Large intestine (tissue), 3 donors: ENCODE measurements around the gene ZNF407. TPM values are rescaled to one million over a fixed set of nuclear protein-coding genes. Genes with fewer than 3 reads are reported as not detected.

Experiments used
- DNase-seq, 2 donors: peaks; one replicate each; pipeline versions ENCODE4 v3.0.0 to v3.0.0-alpha.2; 2013
- H3K27ac ChIP-seq: one replicate; pipeline ENCODE4 v1.5.1; 2013; ENCODE audit warnings: low read length
- H3K27me3 ChIP-seq: 2 replicates; pipeline ENCODE4 v1.6.1; 2013; ENCODE audit warnings: low read length; ENCODE audit not compliant: control insufficient read depth, insufficient read depth
- H3K36me3 ChIP-seq: 2 replicates; pipeline ENCODE4 v1.6.1; 2013; ENCODE audit warnings: low read length; ENCODE audit not compliant: control insufficient read depth, insufficient read depth
- H3K4me1 ChIP-seq: one replicate; pipeline ENCODE4 v1.6.1; 2013; ENCODE audit warnings: low read length; ENCODE audit not compliant: control insufficient read depth, insufficient read depth
- H3K4me3 ChIP-seq: one replicate; pipeline ENCODE4 v1.5.1; 2013; ENCODE audit warnings: low read length
- H3K9me3 ChIP-seq: one replicate; pipeline ENCODE4 v1.6.1; 2013; ENCODE audit warnings: mild to moderate bottlenecking, low read depth, low read length, moderate library complexity; ENCODE audit not compliant: control insufficient read depth
- WGBS: methylation state at CpG from one replicate; pipeline ENCODE4 v1.1.5; 2013; ENCODE audit warnings: low lambda C conversion rate; ENCODE audit not compliant: insufficient coverage; 5-methylcytosine and 5-hydroxymethylcytosine counted together
- polyA plus RNA-seq: library from polyadenylated mRNA; unstranded; fragments of 120-200 nt; gene quantifications from one replicate; pipeline ENCODE4 v1.2.1, GENCODE V29; 2013

ZNF407 gene
- polyA plus RNA-seq, 1 donor = 6.6 TPM

DNA sequence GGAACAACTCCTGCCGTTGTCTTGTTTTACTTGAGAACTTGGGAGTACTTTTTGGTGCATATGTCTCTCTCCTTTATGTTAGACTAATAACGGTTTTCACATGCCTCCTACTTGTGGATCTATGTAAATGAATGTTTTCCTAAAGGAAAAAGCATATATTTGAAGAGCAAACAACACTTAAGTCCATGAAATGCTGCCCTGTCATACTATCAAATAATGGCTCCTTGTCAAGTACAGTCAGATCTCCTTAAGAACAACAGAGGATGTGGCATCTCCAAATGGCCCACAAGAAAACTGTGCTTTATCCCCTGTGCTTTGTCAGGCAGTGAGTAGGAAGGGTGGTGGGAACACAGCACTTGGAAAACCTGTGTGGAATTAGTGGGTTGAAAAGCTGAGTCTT lies 413.0 kb downstream of the ZNF407 start:
- WGBS = 60% methylated on average over 2 of the region's 2 CpGs
- Histone ChIP-seq H3K4me1 (no peaks in the 10 kb centered on the region), H3K9me3 (no peaks in the 10 kb centered on the region), H3K36me3 (no peaks in the 10 kb centered on the region), H3K27me3 (no peaks in the 10 kb centered on the region), H3K27ac (no peak overlapping the region), H3K4me3 (no peak overlapping the region)
- no peak for DNase-seq

DNA sequence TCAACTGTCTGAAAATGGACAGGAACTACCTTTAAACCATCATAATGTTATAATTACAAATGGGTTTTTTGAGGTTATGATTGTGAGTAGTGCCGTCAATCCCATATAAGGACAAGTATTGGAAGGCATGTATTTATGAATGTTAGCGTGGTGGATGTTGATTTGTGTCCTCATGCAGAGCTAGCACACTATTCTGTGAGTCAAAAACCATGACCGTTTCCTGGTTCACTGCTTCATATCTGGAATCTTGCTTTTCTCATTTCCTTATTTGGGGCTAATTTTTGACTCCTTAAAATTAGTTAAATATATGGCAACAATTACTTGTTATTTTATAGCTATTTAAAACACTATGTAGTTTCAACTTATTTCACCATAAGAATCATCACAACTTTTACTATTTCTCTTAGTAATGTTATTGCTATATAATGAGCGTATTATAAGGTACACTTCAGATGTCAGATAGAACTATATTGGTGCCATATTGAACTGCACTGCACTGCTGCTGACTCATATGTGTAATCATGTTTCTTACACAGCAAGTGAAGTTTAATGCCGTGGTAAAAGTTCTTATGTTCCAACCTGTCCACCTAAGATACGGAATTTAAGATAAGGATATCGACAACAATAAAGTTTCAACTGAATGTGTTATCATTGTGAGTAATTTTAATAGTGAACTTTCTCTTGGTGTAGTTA lies 418.5 kb downstream of the ZNF407 start:
- no peak for DNase-seq
- no peaks in the 10 kb centered on the region for H3K36me3 ChIP-seq
- H3K4me3 ChIP-seq = no peak overlapping the region
- H3K27me3 ChIP-seq = no peaks in the 10 kb centered on the region
- H3K9me3 ChIP-seq = no peaks in the 10 kb centered on the region
- H3K27ac ChIP-seq = no peak overlapping the region
- H3K4me1 ChIP-seq = no peaks in the 10 kb centered on the region
- WGBS = 92% methylated on average over 2 of the region's 7 CpGs

DNA sequence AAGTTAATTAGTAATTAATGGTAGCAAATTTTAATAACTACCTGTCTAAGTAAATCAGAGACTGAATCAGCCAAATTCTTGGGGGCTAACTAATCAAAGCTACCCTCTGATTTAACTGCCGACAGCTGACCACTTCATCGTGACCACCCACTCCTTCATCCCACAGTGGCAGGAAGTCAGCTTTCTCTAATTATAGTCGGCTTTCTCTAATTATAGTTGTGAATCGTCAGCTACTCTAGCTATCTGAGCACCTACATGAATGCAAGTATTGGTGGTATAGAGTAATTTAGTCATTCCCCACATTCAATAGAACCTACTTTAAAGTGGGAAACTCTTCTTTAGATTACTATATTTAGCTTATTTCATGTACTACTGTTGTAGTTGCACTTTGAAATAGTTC lies 425.8 kb downstream of the ZNF407 start:
- Histone ChIP-seq H3K4me1 (no peaks in the 10 kb centered on the region), H3K27ac (no peak overlapping the region), H3K27me3 (no peaks in the 10 kb centered on the region), H3K4me3 (no peak overlapping the region), H3K9me3 (no peaks in the 10 kb centered on the region), H3K36me3 (no peaks in the 10 kb centered on the region)
- WGBS = 93% methylated on average over 2 of the region's 4 CpGs
- no peak for DNase-seq

DNA sequence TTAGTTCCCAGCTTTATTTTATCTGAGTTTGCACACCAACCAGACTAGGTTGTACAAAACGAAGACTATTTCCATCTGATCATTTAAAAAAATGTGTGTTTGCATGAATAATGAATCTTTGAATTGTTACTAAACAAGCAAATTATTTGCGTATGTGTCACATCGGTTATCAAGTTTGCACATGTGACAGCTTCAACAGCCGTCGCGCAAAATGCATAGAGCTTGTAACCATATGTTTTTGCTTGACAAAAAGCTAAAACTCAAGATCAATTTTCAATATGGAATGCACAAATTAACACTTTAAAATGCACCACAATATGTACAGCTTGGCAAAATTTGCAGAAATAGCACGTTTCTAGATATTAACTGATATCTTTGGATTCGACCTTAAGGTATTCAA lies 427.2 kb downstream of the ZNF407 start:
- Histone ChIP-seq H3K4me1 (no peaks in the 10 kb centered on the region), H3K36me3 (no peaks in the 10 kb centered on the region), H3K4me3 (no peak overlapping the region), H3K27ac (no peak overlapping the region), H3K9me3 (no peaks in the 10 kb centered on the region), H3K27me3 (no peaks in the 10 kb centered on the region)
- 80% methylated on average over 1 of the region's 8 CpGs for WGBS
- DNase-seq = no peak

DNA sequence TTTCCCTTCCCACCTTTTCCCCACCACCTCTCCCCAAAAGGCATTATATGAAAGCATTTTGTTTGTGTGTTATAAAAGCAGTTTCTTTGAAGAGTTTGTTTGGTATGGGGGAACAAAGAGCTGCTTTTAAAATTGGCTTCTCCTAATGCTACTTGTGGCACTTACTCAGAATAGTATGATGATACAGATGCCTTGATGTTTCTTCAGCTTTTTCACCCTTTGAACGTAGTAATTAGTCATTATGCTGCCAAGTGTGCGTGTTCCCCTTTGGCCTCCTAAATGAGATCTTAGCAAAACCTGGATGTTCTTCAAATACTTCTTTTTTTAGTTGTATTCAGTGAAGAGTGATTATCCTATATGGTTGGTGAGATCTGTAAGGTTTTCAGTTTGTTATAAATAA lies 427.9 kb downstream of the ZNF407 start:
- Histone ChIP-seq H3K4me3 (no peak overlapping the region), H3K9me3 (no peaks in the 10 kb centered on the region), H3K4me1 (no peaks in the 10 kb centered on the region), H3K36me3 (no peaks in the 10 kb centered on the region), H3K27me3 (no peaks in the 10 kb centered on the region), H3K27ac (no peak overlapping the region)
- DNase-seq = no peak
- WGBS = 100% methylated on average over 1 of the region's 2 CpGs

DNA sequence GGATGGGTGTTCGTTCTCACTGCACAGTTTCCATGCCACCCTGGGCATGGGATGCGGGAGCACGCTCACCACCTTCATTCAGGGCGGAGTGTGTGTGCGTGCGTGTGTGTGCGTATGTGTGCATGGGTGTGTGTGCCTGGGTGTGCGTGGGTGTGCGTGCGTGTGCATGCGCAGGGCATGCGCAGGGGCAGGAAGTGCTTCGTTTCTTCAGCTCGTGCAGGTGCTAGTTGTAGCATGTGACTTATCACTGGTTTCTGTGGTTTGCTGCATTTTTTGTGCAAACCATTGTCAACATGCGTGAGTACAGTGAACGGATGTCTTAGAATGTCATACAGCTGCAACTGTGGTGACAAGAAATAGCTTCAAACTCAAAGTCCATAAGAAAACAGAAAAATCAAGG lies 431.8 kb downstream of the ZNF407 start:
- Histone ChIP-seq H3K4me3 (no peak overlapping the region), H3K36me3 (no peaks in the 10 kb centered on the region), H3K9me3 (no peaks in the 10 kb centered on the region), H3K27ac (no peak overlapping the region), H3K27me3 (no peaks in the 10 kb centered on the region), H3K4me1 (no peaks in the 10 kb centered on the region)
- WGBS = 79% methylated on average over 2 of the region's 16 CpGs
- no peak for DNase-seq

DNA sequence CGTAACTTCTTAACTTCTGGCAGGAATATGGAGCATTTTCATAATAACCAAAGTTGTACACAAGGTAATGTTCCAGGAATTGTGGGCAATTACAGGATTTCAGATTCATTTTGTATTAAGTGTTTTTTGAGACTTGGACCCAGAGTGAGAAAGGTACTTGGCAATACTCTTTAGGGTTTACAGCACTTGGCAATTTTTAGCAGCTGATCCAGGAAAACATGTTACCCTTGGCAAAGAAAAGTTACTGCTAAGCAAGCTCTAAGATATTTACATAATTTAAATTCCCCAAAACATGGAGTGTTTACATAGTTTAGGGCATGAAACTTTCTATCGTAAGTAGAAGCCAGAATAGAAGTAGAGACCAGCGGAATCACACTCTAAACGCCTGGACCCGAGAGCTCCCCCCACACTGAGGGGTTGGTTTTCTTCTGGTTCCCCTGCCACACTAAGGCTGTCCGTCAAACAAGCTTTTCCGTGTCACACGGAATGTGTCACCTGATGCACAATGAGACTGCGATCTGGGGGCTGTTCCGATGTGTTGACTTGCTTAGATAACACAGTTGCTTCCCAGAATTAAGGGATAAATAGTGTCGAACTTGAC lies 434.1 kb downstream of the ZNF407 start:
- DNase-seq = no peak
- no peak overlapping the region for H3K4me3 ChIP-seq
- WGBS = 67% methylated on average over 1 of the region's 11 CpGs
- no peaks in the 10 kb centered on the region for H3K27me3 ChIP-seq
- no peaks in the 10 kb centered on the region for H3K36me3 ChIP-seq
- no peaks in the 10 kb centered on the region for H3K4me1 ChIP-seq
- H3K9me3 ChIP-seq = no peaks in the 10 kb centered on the region
- H3K27ac ChIP-seq = no peak overlapping the region

DNA sequence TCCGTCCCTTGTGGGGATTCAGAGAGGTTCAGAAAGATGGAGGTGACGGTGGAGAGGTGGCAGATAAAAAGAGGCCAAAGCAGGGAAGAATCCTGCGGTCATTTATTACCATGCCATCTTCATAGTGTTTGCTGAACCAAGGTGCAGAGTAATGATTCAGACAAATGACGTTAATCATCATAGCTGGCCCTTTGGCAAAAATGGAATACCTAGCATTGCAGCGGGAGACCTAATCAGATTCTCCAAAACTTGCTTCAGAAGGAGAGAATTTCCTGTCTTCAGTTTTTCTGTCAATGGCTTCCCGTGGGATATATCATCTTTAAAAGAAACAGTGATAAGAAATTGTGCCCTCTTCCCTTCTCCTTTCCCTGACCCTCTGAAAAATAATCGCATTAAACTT lies 435.8 kb downstream of the ZNF407 start:
- H3K4me3 ChIP-seq = no peak overlapping the region
- WGBS = 73% methylated on average over 3 of the region's 7 CpGs
- H3K27me3 ChIP-seq = no peaks in the 10 kb centered on the region
- H3K27ac ChIP-seq = no peak overlapping the region
- no peaks in the 10 kb centered on the region for H3K9me3 ChIP-seq
- no peaks in the 10 kb centered on the region for H3K36me3 ChIP-seq
- H3K4me1 ChIP-seq = peaks cover 6% of the 10 kb centered on the region
- DNase-seq = no peak

DNA sequence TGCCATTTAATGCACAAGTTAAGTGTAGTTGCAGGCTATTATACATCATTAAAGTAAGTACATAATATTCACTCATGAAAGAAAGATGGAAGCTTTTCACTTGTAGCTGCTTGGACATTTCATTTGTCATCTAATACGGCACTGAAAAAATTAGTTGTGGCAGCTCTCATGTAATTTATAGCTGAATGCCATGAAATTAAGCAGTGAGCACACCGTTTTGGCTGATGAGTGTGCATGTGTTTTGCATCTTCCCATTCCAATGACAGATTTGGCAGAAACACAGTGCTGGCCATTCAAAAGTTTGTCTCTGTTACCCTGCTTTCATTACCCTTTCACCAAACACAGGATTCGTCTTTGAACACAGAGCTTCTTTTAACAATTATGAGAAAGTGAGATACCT lies 437.3 kb downstream of the ZNF407 start:
- 86% methylated on average over 1 of the region's 3 CpGs for WGBS
- Histone ChIP-seq H3K4me1 (peaks cover 6% of the 10 kb centered on the region), H3K27me3 (no peaks in the 10 kb centered on the region), H3K4me3 (no peak overlapping the region), H3K27ac (no peak overlapping the region), H3K36me3 (no peaks in the 10 kb centered on the region), H3K9me3 (no peaks in the 10 kb centered on the region)
- DNase-seq = no peak

DNA sequence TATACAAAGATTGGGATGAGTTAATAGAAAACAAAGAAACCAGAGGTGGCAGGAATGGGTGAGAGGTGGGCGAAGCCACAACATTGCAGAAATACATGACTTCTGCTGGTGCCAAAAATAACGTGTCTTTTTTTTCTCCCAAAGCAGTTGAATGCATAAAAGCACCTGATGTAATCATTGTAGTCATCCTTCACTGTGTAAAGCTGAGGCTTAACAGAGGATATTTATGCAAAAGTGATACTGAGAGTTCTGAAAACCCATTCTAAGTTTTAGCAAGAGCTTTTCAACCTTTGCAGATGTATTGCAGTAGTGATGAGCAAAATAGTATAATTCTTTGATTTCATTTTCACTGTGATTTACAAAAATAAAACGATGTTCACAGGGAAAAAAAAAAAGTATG lies 438.3 kb downstream of the ZNF407 start:
- Histone ChIP-seq H3K4me1 (peaks cover 6% of the 10 kb centered on the region), H3K9me3 (no peaks in the 10 kb centered on the region), H3K36me3 (no peaks in the 10 kb centered on the region), H3K27me3 (no peaks in the 10 kb centered on the region), H3K27ac (no peak overlapping the region), H3K4me3 (no peak overlapping the region)
- no CpG with 5 or more reads among the region's 3 CpGs for WGBS
- DNase-seq = no peak
